ENCODE data around the gene AOAH.
A peak's percentile ranks its signal among the peaks of the same experiment; 100 is the strongest.
"Not testable (repeated sequence)": the region's sequence is repeated elsewhere in the genome, so short reads cannot be mapped to it uniquely, and the experiment has no call there.

Gene AOAH

DNA sequence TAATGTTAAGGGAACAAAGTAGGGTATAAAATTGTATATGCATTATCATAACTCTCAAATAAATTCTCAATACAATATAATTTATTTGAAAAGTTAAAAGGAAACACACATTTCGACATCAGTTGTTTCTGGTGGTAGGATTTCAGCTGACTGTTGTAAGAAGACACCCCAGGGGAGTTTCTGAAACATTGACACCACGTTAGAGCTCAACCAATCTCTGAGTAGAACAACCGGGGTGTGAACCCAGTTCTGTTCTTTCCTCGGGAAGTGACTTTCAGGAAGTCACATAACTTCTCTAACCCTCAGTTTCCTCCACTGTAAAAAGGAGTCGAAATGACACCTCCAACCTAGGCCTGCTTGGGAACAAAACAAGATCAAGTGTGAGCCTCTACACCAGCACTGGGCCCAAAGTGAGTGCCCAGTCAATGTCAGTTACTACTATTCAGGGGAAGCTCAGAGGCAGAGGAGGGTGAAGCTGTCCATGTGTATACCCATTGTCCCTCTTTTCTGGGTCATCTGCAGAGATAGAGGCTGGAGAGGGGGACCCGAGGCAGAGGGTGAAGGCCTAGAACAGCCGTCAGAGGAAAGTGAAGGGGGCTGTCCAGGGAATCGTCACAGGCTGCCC, 67.1 kb downstream of the AOAH start:
- DNase-seq (ENCODE audit: low read depth in 2 of 2), result no peak

DNA sequence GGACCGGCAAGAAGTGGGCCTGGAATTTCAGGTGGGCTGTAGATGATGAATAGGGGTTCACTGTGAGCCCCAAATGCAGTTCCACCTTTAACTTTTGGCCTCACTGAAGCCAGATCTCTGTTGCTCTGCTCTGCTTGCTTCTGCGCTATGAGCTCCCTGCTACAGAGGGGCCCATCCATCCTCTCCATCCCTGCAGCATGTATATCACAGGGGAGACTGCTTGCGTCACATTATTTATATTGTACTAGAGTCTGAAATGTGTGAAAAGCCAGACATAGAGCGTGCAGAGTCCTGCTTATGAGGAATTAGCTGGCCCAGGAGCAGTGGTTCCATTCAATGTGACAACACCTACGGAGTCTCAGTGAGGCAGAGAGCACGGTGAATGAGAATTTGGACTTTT, 69.9 kb downstream of the AOAH start:
- DNase-seq (ENCODE audit: low read depth in 2 of 2), result no peak

DNA sequence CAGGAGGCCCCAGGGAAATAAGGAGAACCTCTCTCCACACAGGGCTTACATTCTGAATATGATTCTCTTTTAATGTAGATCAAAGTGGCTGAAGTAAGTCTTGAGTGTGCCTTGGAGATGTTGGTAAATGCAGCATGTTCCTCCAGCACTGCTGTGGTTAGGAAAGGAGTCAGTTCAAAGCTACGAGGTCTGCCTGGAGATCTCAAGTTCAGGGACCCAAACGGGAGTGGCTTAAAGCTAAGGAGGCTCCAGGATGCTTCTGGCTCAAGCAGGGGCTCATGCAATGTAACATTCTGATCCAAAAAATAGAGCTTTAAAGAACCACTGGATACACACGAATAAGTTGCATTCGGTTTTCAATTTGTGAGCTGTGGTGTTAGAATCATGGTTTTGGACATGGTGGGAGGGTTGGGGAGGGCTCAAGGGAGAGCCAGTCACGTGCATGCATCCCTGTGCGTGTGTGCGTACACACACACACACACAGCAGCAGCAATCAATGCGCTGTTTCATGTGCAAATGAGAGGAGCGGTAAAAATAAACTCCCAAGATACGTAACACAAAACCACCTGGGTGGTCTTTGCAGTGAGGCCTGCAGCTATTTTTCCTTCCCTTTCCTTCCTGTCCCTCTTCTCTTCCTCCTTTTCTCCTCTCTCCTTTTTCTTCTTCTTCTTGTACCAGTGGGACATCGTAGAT, 70.5 kb downstream of the AOAH start:
- DNase-seq (ENCODE audit: low read depth in 2 of 2), result no peak

DNA sequence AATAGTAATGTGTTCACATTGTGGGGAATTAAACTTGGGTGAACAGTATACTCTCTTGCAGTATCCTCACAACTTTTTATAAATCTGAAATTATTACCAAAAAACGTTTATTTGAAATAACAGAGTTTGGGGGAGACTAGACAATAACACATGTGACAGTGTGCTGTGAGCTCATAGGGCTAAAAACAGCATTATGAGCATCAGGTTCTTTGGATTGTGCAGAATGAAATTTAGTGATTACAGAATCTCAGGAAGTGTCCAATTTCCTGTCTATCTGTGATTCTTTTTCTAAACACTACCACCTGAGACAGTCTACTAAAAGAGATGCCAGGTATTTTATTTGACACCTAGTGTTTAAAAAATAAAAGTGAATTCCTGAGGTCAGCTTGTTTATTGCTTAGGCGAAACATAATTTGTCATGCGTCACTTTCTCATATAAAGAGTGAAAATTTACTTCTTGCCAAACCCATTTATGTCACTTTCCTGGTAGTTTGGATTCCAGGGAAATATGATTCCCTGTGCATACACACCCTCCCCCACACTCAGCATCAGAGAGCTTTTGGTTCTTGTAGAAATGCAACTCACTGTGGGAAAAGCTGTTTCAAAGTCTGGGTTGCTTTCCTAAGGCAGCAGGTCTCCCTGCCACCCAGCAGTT, 71.2 kb downstream of the AOAH start:
- DNase-seq (ENCODE audit: low read depth in 2 of 2), result no peak

DNA sequence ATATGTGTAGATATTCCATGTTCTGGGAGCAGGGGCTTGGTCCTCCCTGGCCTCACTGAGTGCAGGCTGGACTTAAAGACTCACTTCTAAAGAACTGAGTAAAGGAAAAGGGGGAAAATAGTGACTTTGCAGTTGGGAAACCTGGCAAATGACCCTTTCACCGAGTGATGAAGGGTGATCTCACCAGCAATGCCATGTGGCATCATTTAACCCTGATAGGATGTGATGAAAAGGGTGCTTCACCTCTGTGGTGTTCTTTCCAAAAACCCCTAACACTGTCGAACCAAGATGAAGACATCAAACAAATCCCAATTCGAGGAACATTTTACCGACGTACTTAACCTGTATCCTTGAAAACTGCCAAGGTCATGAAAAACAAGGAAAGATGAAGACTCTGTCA, 71.9 kb downstream of the AOAH start:
- no peak for DNase-seq (ENCODE audit: low read depth in 2 of 2)

DNA sequence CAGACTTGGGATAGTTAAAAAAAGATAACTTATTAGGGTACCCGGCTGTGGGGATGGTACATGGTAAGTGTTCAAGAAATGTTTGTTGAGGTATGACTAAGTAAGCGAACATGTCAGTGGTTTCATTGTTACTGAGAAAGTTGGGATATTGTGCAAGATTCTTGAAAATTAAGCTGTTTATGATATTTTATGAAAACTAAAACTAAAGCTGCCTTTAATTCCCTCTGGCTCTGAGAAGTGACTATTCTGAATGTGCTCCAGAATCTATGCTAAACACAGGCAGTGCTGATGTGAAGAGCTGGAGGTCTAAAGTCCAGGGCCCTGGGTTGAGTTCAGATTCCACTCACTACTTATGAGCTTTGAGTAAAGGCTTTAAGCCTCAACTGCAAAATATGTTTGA, 72.9 kb downstream of the AOAH start:
- no peak for DNase-seq (ENCODE audit: low read depth in 2 of 2)

DNA sequence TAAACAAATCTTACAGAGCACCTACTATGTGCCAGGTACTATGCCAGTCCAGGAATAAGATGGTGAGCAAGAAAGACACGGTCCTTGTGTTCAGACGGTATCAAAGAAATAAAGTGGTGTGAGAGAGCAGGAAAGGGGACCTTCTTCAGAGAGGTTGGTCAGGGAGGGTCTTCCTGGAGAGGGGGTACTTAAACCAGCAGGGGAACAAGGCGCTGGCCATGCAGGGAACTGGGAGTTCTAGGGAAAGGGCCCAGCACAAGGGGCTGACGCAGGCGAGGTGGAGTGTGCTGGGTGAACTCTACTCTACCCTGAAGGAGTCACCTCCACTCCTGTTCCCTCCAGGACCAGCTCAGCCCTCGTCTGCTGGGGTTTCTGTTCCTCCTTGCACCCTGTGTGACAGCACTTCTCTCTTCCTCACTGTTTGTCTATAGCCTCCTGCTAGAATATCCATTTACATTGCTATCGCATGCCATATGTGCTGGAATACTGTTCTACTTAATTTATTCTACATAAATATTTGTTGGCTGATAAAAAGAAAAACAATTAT, 73.5 kb downstream of the AOAH start:
- no peak for DNase-seq (ENCODE audit: low read depth in 2 of 2)

DNA sequence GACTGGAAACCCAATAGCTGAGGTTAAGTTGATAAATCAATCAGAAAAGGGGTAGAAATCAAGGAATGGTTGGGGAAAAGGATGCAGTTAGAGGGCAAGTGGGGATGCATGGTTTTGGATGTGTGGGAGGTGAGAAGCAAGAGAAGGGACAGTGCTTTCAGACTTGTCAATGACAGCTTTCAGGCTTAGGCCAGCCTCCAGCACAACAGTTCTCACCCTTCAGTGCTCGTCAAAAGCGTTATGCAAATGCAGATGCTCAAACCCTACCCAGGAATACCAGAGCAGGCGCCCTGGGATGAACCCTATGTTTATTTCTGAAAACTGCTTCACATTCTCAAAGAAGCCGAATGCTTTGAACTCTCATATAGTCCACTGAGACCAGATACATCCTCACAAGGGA, 74.0 kb downstream of the AOAH start:
- DNase-seq (ENCODE audit: low read depth in 2 of 2), result no peak

DNA sequence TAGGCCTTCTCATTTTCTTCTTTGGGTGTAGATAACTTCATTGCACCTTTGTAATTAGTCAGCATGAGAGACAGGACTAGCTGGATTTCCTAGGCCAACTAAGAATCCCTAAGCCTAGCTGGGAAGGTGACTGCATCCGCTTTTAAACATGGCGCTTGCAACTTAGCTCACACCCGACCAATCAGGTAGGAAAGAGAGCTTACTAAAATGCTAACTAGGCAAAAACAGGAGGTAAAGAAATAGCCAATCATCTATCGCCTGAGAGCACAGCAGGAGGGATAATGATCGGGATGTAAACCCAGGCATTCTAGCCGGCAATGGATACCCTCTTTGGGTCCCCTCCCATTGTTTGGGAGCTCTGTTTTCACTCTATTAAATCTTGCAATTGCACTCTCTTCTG, 75.0 kb downstream of the AOAH start:
- DNase-seq (ENCODE audit: low read depth in 2 of 2), result not testable (repeated sequence)

DNA sequence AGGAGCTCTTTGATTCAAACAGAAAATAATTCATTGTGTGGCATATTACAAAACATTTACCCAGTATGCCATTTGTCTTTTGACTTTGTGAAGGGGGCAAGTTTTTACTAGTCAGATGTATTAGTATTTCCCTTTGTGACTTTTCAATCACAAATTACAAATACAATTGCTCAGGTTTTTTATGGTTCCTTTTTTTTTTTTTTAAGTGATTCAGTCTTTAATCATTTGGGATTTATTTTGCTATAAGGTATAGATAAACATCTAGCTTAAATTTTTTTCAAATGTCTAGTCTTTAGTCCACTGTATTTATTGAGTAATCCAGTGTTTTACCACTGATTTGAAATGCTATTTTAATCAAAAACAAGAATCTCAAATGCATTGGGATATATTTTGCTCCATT, 75.9 kb downstream of the AOAH start:
- DNase-seq (ENCODE audit: low read depth in 2 of 2), result no peak

DNA sequence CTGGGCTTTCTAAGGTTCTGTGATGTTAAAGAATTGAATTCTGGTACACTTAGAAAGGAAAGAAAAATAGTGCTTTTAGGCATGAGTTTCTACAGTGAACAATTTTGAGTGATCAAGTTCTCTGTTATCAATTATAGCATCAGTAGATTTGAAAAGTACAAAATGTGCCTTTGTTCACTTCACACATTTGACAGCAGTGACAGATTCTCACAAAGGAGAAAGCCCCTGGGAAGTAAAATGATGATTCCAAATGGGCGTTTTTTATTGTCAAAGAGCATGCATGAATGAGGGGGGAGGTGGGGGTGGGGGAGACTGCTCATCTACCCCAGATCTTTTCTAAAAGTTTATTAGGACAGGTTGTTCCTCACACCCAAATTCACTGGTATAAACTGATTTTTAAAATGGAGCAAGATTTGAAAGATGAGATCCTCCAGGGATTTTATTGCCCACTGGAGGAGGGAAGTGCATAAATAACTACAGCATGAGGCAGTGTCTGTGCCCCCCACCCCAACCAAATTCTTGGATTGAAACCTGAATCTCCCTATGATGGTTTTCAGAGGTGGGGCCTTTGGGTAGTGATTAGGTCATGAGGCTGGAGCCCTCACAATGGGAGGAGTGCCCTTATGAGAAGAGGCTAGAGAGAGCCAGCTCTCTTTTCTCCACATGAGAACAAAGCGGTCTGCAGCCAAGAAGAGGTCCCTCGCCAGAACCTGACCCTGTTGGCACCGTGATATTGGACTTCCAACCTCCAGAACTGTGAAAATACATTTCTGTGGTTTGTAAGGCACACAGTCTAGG, 79.5 kb downstream of the AOAH start:
- DNase-seq (ENCODE audit: low read depth in 2 of 2), result no peak

DNA sequence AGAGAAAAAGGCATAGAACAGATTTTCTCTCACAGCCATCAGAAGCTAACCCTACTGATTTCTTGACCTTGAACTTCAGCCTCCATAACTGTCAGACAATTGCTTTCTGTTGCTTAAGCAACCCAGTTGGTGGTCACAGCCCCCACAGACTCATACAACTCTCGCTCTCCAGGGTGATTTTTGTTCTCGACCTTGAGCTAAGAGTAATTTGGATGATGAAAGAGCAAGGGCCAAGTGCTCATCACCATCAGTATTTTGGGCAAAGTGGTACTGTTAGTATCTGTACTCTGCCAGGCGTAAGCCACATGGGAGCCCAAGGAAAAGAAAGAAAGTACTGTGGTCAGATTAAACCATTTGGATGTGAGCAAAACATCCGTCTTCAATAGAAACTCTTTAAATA, 81.9 kb downstream of the AOAH start:
- DNase-seq (ENCODE audit: low read depth in 2 of 2), result no peak

DNA sequence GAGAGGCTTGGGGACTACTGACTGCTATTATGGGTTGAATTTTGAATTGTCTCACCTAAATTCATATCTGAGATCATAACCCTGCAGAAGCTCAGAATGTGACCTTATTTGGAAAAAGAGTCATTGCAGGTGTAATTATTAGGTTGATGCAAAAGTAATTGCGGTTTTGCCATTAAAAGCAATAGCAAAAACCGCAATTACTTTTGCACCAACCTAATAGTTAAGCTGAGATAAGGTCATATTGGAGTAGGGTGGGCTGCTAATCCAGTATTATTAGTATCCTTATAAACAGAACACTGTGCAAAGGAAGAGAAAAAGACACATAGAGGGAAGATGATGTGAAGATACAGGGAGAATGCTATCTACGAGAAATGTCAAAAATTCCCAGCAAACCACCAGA, 82.3 kb downstream of the AOAH start:
- DNase-seq (ENCODE audit: low read depth in 2 of 2), result no peak

DNA sequence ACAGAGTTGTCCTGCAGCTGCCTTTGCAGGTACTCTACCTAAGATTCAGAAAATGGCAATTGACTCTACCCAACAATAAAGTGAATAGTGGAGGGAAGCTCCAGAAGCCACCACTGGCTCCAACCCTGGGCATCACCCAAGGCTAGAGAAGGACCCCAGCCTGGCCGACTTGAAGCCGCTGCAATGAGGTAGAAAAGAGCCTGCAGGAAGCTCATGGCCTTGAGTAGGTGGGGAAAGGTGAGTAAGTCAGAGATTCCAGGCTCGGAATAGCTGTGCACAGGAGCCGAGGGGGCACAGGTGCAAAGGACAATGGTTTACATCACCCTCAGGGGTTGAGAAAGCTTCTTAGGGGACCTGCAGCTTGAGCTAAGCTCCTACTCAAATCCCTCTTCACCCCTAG, 83.6 kb downstream of the AOAH start:
- no peak for DNase-seq (ENCODE audit: low read depth in 2 of 2)

DNA sequence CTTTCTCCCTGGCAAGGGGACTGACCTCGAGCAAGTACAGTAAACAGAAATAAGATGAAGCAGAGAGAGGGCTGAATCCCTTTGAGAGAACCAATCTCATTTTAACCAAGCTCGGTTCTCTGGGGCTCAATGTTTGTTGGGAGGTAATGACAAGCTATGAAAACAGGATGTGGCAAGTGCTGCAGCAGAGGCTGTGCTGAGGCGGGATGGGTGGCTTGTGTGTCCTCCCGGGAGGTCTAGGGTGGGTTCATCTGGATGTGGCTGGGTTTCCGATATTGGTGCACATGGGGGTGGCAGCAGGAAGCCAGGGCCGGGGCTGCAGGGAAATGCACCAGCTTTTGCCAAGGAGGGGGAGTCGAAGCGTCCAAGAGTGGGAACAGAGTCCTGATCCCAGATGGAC, 84.5 kb downstream of the AOAH start:
- DNase-seq (ENCODE audit: low read depth in 2 of 2), result peak in 1 of 2 donors; percentile 10

DNA sequence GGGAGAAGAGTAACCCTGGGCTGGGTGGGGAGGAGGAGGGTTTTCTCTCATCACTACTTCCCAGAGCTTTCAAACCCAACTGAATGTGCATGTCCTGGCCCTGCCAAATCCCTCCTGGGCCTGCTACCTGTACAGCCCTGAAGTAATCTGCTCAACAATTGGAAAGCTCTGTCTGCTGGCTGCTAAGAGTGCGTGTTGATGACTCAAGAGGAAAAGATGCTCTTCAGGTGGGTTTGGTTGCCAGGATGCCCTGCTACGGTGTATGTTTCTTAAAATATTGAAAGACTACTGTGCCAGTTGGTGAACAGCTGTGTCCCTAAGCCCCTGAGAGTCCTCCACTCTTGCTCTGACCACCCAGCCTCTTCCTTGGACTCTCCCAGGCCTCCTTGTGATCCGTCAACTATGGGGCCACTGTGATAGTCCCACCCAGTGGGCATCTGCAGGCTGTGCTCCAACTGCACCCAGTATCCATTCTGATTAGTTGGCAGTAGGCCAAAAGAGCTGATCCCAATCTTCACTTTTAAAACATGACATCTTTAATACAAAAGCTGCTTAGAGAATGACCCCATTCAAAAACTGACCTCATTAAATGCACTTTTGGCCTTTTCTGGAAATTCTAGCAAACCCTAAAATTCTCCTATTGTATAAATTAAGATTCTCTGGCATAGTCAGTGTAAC, 85.6 kb downstream of the AOAH start:
- DNase-seq (ENCODE audit: low read depth in 2 of 2), result no peak

DNA sequence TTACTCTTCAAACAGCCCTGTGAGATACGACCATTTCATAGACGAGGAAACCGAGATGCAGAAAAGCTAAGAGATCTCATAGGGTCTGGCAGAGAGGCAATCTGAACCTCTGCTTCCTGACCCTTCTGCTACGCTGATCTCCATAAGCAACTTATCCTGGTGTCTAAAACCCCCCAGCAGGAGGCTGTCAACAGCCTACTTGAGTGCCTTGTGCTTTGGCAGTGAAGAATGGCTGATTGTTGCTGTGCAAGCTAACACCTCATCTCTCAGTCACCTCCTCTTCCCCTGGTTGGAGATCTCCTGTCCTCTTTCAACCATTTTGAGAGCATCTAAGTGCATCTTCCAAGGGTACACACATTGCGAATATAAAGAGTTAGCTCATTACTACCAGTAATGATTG, 86.2 kb downstream of the AOAH start:
- no peak for DNase-seq (ENCODE audit: low read depth in 2 of 2)

DNA sequence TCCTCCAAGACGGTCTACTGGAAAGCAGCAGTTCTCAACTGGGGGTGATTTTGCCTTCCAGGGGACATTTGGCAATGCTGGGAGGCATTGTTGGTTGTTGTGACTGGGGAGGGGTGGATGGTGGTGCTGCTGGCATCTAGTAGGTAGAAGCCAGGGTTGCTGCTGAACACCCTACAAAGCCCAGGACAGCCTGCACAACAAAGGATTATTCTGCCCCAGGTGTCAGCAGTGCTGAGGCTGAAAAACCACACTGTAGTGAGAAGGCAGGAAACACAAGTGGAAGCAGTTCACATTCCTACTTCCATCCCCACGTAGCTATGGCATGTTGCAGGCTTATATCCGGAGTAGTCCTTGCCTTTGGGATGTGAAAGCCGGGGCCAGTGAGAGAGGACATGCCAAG, 86.9 kb downstream of the AOAH start:
- no peak for DNase-seq (ENCODE audit: low read depth in 2 of 2)

DNA sequence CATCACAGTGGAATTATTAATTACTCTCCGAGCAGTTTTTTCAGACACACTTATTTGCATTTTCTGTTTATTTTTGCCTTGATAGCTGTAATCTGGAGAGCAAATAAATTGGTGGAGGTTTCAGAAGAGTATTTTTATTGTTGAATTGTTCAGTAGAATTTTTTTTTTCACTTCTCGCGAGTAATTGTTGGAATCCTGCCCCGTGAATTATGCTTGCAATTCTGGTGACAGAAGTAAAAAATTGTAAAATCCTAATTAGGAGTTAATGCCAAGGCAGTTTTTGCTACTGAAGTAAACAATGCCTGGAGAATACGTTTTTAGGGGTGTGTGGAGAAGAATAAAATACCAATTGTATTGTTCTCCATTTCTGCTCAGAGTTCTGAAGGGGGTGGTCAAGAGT, 88.2 kb downstream of the AOAH start:
- no peak for DNase-seq (ENCODE audit: low read depth in 2 of 2)

DNA sequence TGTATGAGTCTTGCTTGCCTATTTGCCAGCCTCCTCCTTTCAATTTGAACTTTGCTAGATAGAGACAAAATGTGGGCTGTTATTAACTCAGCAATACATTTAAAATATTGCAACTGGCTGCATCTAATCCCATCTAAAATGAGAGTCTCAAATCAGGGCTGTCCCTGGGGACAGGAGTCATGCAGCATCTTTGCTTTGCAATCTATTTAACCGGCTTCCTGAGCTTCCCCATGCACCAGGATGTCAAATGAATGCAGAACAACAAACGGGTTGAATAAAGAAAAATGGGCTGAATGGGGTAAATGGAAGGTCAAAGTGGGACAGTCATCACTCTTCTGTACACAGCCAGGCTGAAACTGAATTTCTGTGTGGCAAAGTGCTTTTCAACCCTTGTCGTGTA, 89.2 kb downstream of the AOAH start:
- no peak for DNase-seq (ENCODE audit: low read depth in 2 of 2)

DNA sequence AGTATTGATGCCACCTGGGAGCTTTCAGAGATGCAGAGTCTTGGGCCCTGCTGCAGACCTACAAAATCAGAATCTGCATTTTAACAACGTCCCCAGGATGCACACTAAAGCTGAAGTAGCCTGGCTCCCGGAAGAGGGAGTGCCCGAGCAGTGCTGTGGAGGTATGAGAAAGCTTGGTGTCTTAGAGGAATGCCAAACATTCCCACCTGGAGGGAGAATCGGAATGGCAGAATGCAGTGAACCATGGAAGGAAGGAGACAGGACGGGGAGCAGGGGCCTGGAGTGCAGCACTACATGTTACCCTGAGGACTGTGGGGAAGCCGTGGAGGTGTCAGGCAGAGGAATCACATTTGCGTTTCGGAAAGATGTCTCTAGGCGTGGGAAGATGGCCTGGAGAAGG, 90.9 kb downstream of the AOAH start:
- DNase-seq (ENCODE audit: low read depth in 2 of 2), result no peak
